Natural killer cell (primary cell): Measurements from ENCODE around the gene OSBPL10. TPM values are rescaled to one million over a fixed set of nuclear protein-coding genes. Genes with fewer than 3 reads are reported as not detected.
"Not testable (repeated sequence)": the region's sequence is repeated elsewhere in the genome, so short reads cannot be mapped to it uniquely, and the experiment has no call there.

Experiments
- ATAC-seq, 3 donors: fragments of 150-1000 bp in 2 of 3; fragments of 200-7000 bp in 1 of 3; cut with Tn5 transposase; 1 replicate in 1 of 3; 2 replicates in 2 of 3; pipeline ENCODE4 v1.10.0; 2021; ENCODE audit warnings: mild to moderate bottlenecking in 2 of 3, moderate library complexity in 2 of 3
- DNase-seq, 2 donors: peaks; one replicate each; pipeline versions ENCODE4 v3.0.0 to v3.0.0-alpha.2; 2013 to 2021; ENCODE audit warnings: mixed read lengths in 1 of 2
- H3K27ac ChIP-seq: one replicate; pipeline ENCODE4 v1.5.1; 2013; ENCODE audit warnings: mild to moderate bottlenecking, low read length
- H3K27me3 ChIP-seq: one replicate; pipeline ENCODE4 v1.6.1; 2013; ENCODE audit warnings: low read length; ENCODE audit not compliant: control insufficient read depth, insufficient read depth
- H3K36me3 ChIP-seq: one replicate; pipeline ENCODE4 v1.6.1; 2013; ENCODE audit warnings: low read length; ENCODE audit not compliant: control insufficient read depth, insufficient read depth
- H3K4me1 ChIP-seq: one replicate; pipeline ENCODE4 v1.6.1; 2013; ENCODE audit warnings: low read length; ENCODE audit not compliant: control insufficient read depth, insufficient read depth
- H3K4me3 ChIP-seq: one replicate; pipeline ENCODE4 v1.5.1; 2013; ENCODE audit warnings: low read length
- H3K9me3 ChIP-seq: one replicate; pipeline ENCODE4 v1.6.1; 2013; ENCODE audit warnings: low read length; ENCODE audit not compliant: control insufficient read depth, insufficient read depth
- H3K27ac Mint-ChIP-seq, 2 donors: one replicate each; pipeline ENCODE4 v1.8.0; 2022; ENCODE audit warnings: mild to moderate bottlenecking in 2 of 2, mixed read lengths in 2 of 2, moderate library complexity in 1 of 2
- H3K27me3 Mint-ChIP-seq, 2 donors: one replicate each; pipeline ENCODE4 v1.8.0; 2022; ENCODE audit warnings: low read depth in 2 of 2, mixed read lengths in 2 of 2
- H3K36me3 Mint-ChIP-seq: one replicate; pipeline ENCODE4 v1.8.0; 2022; ENCODE audit warnings: mixed read lengths
- H3K4me1 Mint-ChIP-seq, 2 donors: one replicate each; pipeline ENCODE4 v1.8.0; 2022; ENCODE audit warnings: mixed read lengths in 2 of 2
- H3K4me3 Mint-ChIP-seq: one replicate; pipeline ENCODE4 v1.8.0; 2022; ENCODE audit warnings: mild to moderate bottlenecking, moderate library complexity, mixed read lengths
- H3K9me3 Mint-ChIP-seq, 2 donors: one replicate each; pipeline ENCODE4 v1.8.0; 2022; ENCODE audit warnings: mixed read lengths in 2 of 2
- WGBS: methylation state at CpG from one replicate; pipeline ENCODE4 v1.1.7; 2013; ENCODE audit warnings: missing lambda C conversion rate; ENCODE audit not compliant: insufficient coverage; 5-methylcytosine and 5-hydroxymethylcytosine counted together
- intact Hi-C: fragments of 100-400 bp; cut with micrococcal nuclease; formaldehyde crosslinking; loops from one replicate; pipeline ENCODE4 v1.14.2; 2022
- total RNA-seq, 4 donors: library from RNA; stranded (reverse); fragments of 120-200 nt in 1 of 4; gene quantifications; one replicate each; pipeline versions ENCODE4 v1.2.3 to v1.2.4, GENCODE V29; 2013 to 2022
- TF ChIP-seq, protein P1 (sequence below): fragments of 200-600 bp; IDR thresholded peaks from one replicate; pipeline ENCODE4 v1.8.0; 2022; ENCODE audit warnings: antibody characterized with exemption

Gene OSBPL10
- total RNA-seq, 3 donors from 2014 or later (not counting 1 experiment from before 2014, with no cell fraction given): 1.00 to 3.6 (median 1.6) TPM

DNA sequence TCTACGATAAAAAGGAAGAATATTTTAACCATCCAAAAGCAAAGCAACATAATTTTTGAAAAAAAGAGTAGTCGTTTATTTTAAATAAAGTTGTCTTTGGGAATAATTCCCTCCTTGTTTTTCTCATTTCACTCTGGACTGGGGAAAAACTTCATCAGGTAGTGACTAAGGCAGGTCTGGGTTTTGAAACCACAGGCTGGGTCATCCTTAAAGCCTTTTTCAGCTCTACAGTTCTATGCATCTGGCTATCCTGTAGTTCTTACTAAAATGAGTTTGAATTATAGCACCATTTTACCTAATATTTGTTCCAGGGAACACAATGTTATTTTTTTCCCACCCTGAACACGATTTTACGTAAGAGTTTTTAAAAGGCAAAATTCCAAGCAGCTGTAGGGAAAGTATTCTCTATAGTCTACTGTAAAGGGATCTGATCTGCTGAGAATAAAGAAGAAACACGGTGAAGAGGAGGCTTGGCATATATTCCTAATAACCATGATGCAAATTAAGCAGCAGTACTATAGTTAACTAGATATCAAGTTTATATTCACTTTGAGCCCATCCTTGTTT is 107.7 kb downstream of the OSBPL10 start:
- DNase-seq (no peak), ATAC-seq (no peak)
- Histone ChIP-seq H3K27ac (no peak overlapping the region), H3K27me3 (no peaks in the 10 kb centered on the region), H3K4me1 (no peaks in the 10 kb centered on the region), H3K36me3 (no peaks in the 10 kb centered on the region), H3K9me3 (no peaks in the 10 kb centered on the region), H3K4me3 (no peak overlapping the region)
- TF ChIP-seq, protein P1, sequence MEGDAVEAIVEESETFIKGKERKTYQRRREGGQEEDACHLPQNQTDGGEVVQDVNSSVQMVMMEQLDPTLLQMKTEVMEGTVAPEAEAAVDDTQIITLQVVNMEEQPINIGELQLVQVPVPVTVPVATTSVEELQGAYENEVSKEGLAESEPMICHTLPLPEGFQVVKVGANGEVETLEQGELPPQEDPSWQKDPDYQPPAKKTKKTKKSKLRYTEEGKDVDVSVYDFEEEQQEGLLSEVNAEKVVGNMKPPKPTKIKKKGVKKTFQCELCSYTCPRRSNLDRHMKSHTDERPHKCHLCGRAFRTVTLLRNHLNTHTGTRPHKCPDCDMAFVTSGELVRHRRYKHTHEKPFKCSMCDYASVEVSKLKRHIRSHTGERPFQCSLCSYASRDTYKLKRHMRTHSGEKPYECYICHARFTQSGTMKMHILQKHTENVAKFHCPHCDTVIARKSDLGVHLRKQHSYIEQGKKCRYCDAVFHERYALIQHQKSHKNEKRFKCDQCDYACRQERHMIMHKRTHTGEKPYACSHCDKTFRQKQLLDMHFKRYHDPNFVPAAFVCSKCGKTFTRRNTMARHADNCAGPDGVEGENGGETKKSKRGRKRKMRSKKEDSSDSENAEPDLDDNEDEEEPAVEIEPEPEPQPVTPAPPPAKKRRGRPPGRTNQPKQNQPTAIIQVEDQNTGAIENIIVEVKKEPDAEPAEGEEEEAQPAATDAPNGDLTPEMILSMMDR: no peak
- H3K27me3 Mint-ChIP-seq: peaks cover 0 to 5% of the 10 kb centered on the region in 2 donors
- no peaks in the 10 kb centered on the region for H3K4me1 Mint-ChIP-seq
- no peaks in the 10 kb centered on the region for H3K36me3 Mint-ChIP-seq
- 100% methylated on average over 1 of the region's 5 CpGs for WGBS
- H3K9me3 Mint-ChIP-seq: no peaks in the 10 kb centered on the region
- H3K4me3 Mint-ChIP-seq: no peak overlapping the region
- H3K27ac Mint-ChIP-seq: no peak overlapping the region
- intact Hi-C loops: no loop called here

DNA sequence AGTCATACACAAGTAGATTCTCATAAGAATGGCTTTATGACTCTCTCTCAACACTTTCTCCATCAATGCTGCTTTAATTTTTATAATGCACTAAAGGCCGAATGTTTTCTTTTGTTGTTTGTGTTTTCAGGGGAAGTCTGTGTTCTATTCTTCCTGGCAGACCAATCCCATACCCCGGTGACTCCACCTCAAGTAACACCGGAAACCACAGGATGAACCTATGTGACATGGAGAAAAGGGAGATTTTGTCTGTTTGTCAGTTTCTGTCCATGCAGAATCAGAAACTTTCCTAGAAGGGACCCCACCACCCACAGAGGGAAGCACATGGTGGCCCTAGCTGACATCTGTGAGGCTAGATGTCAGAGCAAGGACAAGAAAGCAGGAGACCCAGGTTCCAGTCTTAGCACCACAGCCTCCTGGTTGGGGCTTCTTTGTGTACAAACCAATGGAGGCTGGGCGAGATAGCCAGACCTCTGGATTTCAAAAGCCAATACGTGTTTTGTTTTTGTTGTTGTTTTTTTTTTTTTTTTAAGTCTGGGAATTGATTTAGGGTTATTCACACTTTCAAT is 109.0 kb downstream of the OSBPL10 start:
- no peaks in the 10 kb centered on the region for H3K4me1 Mint-ChIP-seq
- no peak overlapping the region for H3K4me3 ChIP-seq
- H3K27ac Mint-ChIP-seq: no peak overlapping the region
- H3K4me3 Mint-ChIP-seq: no peak overlapping the region
- H3K9me3 Mint-ChIP-seq: no peaks in the 10 kb centered on the region
- no peaks in the 10 kb centered on the region for H3K36me3 Mint-ChIP-seq
- no peak for ATAC-seq
- H3K27me3 ChIP-seq: no peaks in the 10 kb centered on the region
- peaks cover 0 to 5% of the 10 kb centered on the region in 2 donors for H3K27me3 Mint-ChIP-seq
- TF ChIP-seq, protein P1: no peak
- no peaks in the 10 kb centered on the region for H3K4me1 ChIP-seq
- DNase-seq: no peak
- no peaks in the 10 kb centered on the region for H3K9me3 ChIP-seq
- intact Hi-C loops: no loop called here
- H3K36me3 ChIP-seq: no peaks in the 10 kb centered on the region
- no peak overlapping the region for H3K27ac ChIP-seq
- 86% methylated on average over 1 of the region's 5 CpGs for WGBS

DNA sequence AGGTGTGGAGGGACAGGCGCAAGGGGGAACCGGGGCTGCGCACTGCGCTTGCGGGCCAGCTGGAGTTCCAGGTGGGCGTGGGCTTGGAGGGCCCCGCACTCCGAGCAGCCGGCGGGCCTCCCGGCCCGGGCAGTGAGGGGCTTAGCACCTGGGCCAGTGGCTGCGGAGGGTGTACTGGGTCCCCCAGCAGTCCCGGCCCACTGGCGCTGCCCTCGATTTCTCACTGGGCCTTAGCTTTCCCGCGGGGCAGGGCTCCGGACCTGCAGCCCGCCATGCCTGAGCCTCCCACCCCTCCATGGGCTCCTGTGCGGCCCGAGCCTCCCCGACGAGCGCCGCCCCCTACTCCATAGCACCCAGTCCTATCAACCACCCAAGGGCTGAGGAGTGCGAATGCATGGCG is 111.0 kb downstream of the OSBPL10 start:
- 96% methylated on average over 28 of the region's 28 CpGs for WGBS
- H3K27me3 Mint-ChIP-seq: peaks cover 0 to 14% of the 10 kb centered on the region in 2 donors
- H3K27me3 ChIP-seq, H3K9me3 Mint-ChIP-seq, intact Hi-C loops, H3K36me3 ChIP-seq, H3K36me3 Mint-ChIP-seq, H3K4me1 ChIP-seq, H3K9me3 ChIP-seq, DNase-seq, H3K27ac ChIP-seq, H3K4me3 Mint-ChIP-seq, ATAC-seq, H3K4me1 Mint-ChIP-seq, H3K27ac Mint-ChIP-seq, H3K4me3 ChIP-seq: not testable (repeated sequence)

DNA sequence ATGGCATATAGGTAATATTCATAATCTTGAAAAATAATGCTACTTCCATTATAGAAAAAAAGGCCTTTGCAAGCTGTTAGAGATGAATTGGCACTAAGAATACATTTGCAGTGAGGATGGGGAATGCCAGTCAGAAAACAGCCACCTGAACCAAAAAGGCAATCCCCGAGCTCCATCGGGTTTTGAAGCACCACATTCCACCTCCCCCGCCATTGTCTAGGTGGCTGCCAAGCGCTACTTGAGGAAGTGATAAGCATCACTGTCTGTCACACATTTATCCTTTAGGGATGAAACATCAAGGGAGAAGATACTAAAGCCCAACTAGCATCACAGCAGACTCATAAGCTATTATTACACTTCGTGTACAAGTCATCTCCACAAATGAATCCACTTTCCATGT is 112.8 kb downstream of the OSBPL10 start:
- Mint-ChIP-seq H3K9me3 (no peaks in the 10 kb centered on the region), H3K36me3 (no peaks in the 10 kb centered on the region), H3K27me3 (peaks cover 2 to 14% of the 10 kb centered on the region in 2 donors), H3K4me3 (no peak overlapping the region), H3K27ac (no peak overlapping the region), H3K4me1 (no peaks in the 10 kb centered on the region)
- DNase-seq (no peak), ATAC-seq (no peak)
- H3K9me3 ChIP-seq: no peaks in the 10 kb centered on the region
- H3K4me1 ChIP-seq: no peaks in the 10 kb centered on the region
- 92% methylated on average over 5 of the region's 5 CpGs for WGBS
- H3K4me3 ChIP-seq: no peak overlapping the region
- no peak overlapping the region for H3K27ac ChIP-seq
- no peaks in the 10 kb centered on the region for H3K27me3 ChIP-seq
- intact Hi-C loops: no loop called here
- no peaks in the 10 kb centered on the region for H3K36me3 ChIP-seq
- TF ChIP-seq, protein P1: no peak
